Activated T-cell treated with anti-CD3 and anti-CD28 coated beads, Interleukin-2, amount 50 U/mL, for 1 hour (primary cell): ENCODE results near the gene PDK4.
"Not testable (repeated sequence)": the region's sequence is repeated elsewhere in the genome, so short reads cannot be mapped to it uniquely, and the experiment has no call there.

Source experiments
- DNase-seq: peaks from one replicate; pipeline ENCODE4 v3.0.0-alpha.2; 2020

PDK4 gene

GRCh38 chr7:95558864-95559263 lies 37.5 kb downstream of the PDK4 start:
- DNase-seq = no peak

GRCh38 chr7:95556777-95557176 lies 39.5 kb downstream of the PDK4 start:
- no peak for DNase-seq

GRCh38 chr7:95553939-95554338 lies 42.4 kb downstream of the PDK4 start:
- DNase-seq = no peak

- DNase-seq = not testable (repeated sequence)
These were observed 44.0 kb downstream of the PDK4 start for GRCh38 chr7:95552010-95552926.

GRCh38 chr7:95550546-95550945 lies 45.8 kb downstream of the PDK4 start:
- no peak for DNase-seq

- DNase-seq = no peak
These were observed 46.3 kb downstream of the PDK4 start for GRCh38 chr7:95549818-95550529.

- DNase-seq = no peak
These were observed 48.7 kb downstream of the PDK4 start for GRCh38 chr7:95547361-95548348.

GRCh38 chr7:95546647-95547046 lies 49.7 kb downstream of the PDK4 start:
- DNase-seq = no peak

- no peak for DNase-seq
These were observed 50.6 kb downstream of the PDK4 start for GRCh38 chr7:95545673-95546072.

- no peak for DNase-seq
These were observed 51.2 kb downstream of the PDK4 start for GRCh38 chr7:95545007-95545615.

GRCh38 chr7:95544171-95544570 lies 52.1 kb downstream of the PDK4 start:
- DNase-seq = no peak

- no peak for DNase-seq
These were observed 53.0 kb downstream of the PDK4 start for GRCh38 chr7:95543312-95543711.

GRCh38 chr7:95540366-95540765 lies 56.0 kb downstream of the PDK4 start:
- no peak for DNase-seq

GRCh38 chr7:95539426-95539825 lies 56.9 kb downstream of the PDK4 start:
- no peak for DNase-seq

- no peak for DNase-seq
These were observed 58.8 kb downstream of the PDK4 start for GRCh38 chr7:95537468-95537867.

- DNase-seq = no peak
These were observed 59.5 kb downstream of the PDK4 start for GRCh38 chr7:95536656-95537311.

GRCh38 chr7:95535662-95536061 lies 60.7 kb downstream of the PDK4 start:
- DNase-seq = no peak

GRCh38 chr7:95534796-95535195 lies 61.5 kb downstream of the PDK4 start:
- DNase-seq = no peak
